ENCODE results near the gene PNPLA6. TPM values are rescaled to one million over a fixed set of nuclear protein-coding genes. Genes with fewer than 3 reads are reported as not detected.

The PNPLA6 gene
- total and polyA plus RNA-seq, 10 of the 15 experiments (the other 5 are each of a cell fraction or from before 2014, with no cell fraction given) = 0.95 to 105 (median 40.0) TPM

DNA sequence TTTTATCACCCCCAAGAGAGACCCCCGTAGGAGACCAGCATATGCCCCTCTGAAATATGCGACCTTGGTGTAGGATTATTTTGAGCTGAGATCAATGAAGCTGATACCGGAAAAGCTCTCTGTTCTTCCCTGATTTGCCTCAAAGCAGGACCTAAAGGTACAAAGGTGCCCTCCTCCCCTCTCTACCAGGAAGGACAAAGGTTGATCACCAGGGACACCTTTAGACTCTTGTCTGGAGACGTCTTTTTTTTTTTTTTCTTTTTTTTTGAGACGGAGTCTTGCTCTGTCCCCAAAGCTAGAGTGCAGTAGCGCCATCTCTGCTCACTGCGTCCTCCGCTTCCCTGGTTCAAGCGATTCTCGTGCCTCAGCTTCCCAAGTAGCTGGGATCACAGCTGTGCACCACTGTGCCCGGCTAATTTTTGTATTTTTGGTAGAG is 45.9 kb upstream of the PNPLA6 start:
- Histone ChIP-seq H3K9ac (ENCODE audit: control insufficient read depth, insufficient read depth, low read length) (no peak overlapping the region), H4K20me1 (ENCODE audit: control insufficient read depth, insufficient read depth) (no peaks in the 10 kb centered on the region), H2AFZ (ENCODE audit: control insufficient read depth, low read depth, low read length) (peak overlapping the region; percentile 96; the same call in 1 of the 2 replicates), H3K36me3 (ENCODE audit: control insufficient read depth in 2 of 2, insufficient read depth in 2 of 2, low read length in 1 of 2) (no peaks in the 10 kb centered on the region), H3K27me3 (replicated peaks in 1 of 2; ENCODE audit: control insufficient read depth in 2 of 2, insufficient read depth in 2 of 2, low read length in 1 of 2) (no peaks in the 10 kb centered on the region), H3K79me2 (ENCODE audit: control insufficient read depth, insufficient read depth, low read length) (no peaks in the 10 kb centered on the region), H3K27ac (ENCODE audit: control insufficient read depth, insufficient read depth) (no peak overlapping the region), H3K4me3 (no peak overlapping the region), H3K4me2 (ENCODE audit: control insufficient read depth, insufficient read depth) (0 out of 2 replicates have a peak overlapping the region, but pooled peaks have one; percentile 82), H3K9me3 (replicated peaks; ENCODE audit: control insufficient read depth, insufficient read depth, low read length) (no peaks in the 10 kb centered on the region), H3K4me1 (ENCODE audit: control insufficient read depth, insufficient read depth, low read length) (no peaks in the 10 kb centered on the region; the same call in 1 of the 2 replicates)
- DNase-seq (ENCODE audit: low read depth, low spot score) = no peak
- ChIA-PET CTCF (interaction anchor here (0.5 to 0.6 kb wide), 2 partner anchors 75 to 352 kb away, joined by 3 read pairs; no protein-coding TSS in a partner anchor), RAD21 (ENCODE audit: unreplicated experiment) (no interaction called here), SMC1A (ENCODE audit: uncharacterized antibody, unreplicated experiment) (interaction anchor here (1.1 kb wide), 1 partner anchor 122 kb away, joined by 3 read pairs; no protein-coding TSS in a partner anchor), POLR2A (interaction anchor here (0.5 to 0.6 kb wide), 3 partner anchors 16 to 1245 kb away, joined by 3 to 10 read pairs (median 5); no protein-coding TSS in a partner anchor)
- peak; percentile 38 for FAIRE-seq
- intact Hi-C loops (cut with micrococcal nuclease; ENCODE audit: unreplicated experiment) (no loop called here), in situ Hi-C loops (cut with MboI) (no loop called here)
- BruUV-seq (replicated peaks) = no TSS peak
- no peak for ATAC-seq
- WGBS (ENCODE audit: insufficient coverage, insufficient replicate concordance, low lambda C conversion rate, missing lambda C conversion rate) = 66% methylated on average over 11 of the region's 11 CpGs
- TF ChIP-seq, protein P1, sequence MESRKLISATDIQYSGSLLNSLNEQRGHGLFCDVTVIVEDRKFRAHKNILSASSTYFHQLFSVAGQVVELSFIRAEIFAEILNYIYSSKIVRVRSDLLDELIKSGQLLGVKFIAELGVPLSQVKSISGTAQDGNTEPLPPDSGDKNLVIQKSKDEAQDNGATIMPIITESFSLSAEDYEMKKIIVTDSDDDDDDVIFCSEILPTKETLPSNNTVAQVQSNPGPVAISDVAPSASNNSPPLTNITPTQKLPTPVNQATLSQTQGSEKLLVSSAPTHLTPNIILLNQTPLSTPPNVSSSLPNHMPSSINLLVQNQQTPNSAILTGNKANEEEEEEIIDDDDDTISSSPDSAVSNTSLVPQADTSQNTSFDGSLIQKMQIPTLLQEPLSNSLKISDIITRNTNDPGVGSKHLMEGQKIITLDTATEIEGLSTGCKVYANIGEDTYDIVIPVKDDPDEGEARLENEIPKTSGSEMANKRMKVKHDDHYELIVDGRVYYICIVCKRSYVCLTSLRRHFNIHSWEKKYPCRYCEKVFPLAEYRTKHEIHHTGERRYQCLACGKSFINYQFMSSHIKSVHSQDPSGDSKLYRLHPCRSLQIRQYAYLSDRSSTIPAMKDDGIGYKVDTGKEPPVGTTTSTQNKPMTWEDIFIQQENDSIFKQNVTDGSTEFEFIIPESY (IDR thresholded peaks at IDR 0.05) = no peak
- TF ChIP-seq MYC (IDR thresholded peaks at IDR 0.05; ENCODE audit: insufficient read depth, insufficient read length, insufficient replicate concordance, low read length, severe bottlenecking) (no peak), CBX3 (IDR thresholded peaks at IDR 0.05; ENCODE audit: borderline replicate concordance, low read depth) (no peak), SMAD5 (IDR thresholded peaks at IDR 0.05; ENCODE audit: low read depth) (no peak), CHD2 (IDR thresholded peaks at IDR 0.05; ENCODE audit: borderline replicate concordance, low read depth, low read length) (no peak), MYB (IDR thresholded peaks at IDR 0.05; ENCODE audit: borderline replicate concordance, low read depth, low read length) (no peak), PAX5 (IDR thresholded peaks at IDR 0.05; ENCODE audit: borderline replicate concordance, low read depth, low read length) (no peak), NR2C1 (IDR thresholded peaks at IDR 0.05) (no peak), RFX5 (IDR thresholded peaks at IDR 0.05; ENCODE audit: low read depth, low read length) (no peak), NR2C2 (IDR thresholded peaks at IDR 0.05; ENCODE audit: borderline replicate concordance, control insufficient read depth, insufficient read length, low read depth) (no peak), TCF7 (IDR thresholded peaks at IDR 0.05; ENCODE audit: borderline replicate concordance) (no peak)
- TF ChIP-seq, protein P2, sequence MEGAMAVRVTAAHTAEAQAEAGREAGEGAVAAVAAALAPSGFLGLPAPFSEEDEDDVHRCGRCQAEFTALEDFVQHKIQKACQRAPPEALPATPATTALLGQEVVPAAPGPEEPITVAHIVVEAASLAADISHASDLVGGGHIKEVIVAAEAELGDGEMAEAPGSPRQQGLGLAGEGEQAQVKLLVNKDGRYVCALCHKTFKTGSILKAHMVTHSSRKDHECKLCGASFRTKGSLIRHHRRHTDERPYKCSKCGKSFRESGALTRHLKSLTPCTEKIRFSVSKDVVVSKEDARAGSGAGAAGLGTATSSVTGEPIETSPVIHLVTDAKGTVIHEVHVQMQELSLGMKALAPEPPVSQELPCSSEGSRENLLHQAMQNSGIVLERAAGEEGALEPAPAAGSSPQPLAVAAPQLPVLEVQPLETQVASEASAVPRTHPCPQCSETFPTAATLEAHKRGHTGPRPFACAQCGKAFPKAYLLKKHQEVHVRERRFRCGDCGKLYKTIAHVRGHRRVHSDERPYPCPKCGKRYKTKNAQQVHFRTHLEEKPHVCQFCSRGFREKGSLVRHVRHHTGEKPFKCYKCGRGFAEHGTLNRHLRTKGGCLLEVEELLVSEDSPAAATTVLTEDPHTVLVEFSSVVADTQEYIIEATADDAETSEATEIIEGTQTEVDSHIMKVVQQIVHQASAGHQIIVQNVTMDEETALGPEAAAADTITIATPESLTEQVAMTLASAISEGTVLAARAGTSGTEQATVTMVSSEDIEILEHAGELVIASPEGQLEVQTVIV (IDR thresholded peaks at IDR 0.05; ENCODE audit: borderline replicate concordance, partially characterized antibody) = no peak
- TF ChIP-seq, protein P3, sequence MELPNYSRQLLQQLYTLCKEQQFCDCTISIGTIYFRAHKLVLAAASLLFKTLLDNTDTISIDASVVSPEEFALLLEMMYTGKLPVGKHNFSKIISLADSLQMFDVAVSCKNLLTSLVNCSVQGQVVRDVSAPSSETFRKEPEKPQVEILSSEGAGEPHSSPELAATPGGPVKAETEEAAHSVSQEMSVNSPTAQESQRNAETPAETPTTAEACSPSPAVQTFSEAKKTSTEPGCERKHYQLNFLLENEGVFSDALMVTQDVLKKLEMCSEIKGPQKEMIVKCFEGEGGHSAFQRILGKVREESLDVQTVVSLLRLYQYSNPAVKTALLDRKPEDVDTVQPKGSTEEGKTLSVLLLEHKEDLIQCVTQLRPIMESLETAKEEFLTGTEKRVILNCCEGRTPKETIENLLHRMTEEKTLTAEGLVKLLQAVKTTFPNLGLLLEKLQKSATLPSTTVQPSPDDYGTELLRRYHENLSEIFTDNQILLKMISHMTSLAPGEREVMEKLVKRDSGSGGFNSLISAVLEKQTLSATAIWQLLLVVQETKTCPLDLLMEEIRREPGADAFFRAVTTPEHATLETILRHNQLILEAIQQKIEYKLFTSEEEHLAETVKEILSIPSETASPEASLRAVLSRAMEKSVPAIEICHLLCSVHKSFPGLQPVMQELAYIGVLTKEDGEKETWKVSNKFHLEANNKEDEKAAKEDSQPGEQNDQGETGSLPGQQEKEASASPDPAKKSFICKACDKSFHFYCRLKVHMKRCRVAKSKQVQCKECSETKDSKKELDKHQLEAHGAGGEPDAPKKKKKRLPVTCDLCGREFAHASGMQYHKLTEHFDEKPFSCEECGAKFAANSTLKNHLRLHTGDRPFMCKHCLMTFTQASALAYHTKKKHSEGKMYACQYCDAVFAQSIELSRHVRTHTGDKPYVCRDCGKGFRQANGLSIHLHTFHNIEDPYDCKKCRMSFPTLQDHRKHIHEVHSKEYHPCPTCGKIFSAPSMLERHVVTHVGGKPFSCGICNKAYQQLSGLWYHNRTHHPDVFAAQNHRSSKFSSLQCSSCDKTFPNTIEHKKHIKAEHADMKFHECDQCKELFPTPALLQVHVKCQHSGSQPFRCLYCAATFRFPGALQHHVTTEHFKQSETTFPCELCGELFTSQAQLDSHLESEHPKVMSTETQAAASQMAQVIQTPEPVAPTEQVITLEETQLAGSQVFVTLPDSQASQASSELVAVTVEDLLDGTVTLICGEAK (IDR thresholded peaks at IDR 0.05; ENCODE audit: borderline replicate concordance) = no peak
- TF ChIP-seq, protein P4, sequence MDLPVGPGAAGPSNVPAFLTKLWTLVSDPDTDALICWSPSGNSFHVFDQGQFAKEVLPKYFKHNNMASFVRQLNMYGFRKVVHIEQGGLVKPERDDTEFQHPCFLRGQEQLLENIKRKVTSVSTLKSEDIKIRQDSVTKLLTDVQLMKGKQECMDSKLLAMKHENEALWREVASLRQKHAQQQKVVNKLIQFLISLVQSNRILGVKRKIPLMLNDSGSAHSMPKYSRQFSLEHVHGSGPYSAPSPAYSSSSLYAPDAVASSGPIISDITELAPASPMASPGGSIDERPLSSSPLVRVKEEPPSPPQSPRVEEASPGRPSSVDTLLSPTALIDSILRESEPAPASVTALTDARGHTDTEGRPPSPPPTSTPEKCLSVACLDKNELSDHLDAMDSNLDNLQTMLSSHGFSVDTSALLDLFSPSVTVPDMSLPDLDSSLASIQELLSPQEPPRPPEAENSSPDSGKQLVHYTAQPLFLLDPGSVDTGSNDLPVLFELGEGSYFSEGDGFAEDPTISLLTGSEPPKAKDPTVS (IDR thresholded peaks at IDR 0.05; ENCODE audit: low read depth, low read length) = no peak

All from GM12878 (cell line).